HepG2 (cell line): ENCODE results near the gene EVI5. TPM values are rescaled to one million over a fixed set of nuclear protein-coding genes. Genes with fewer than 3 reads are reported as not detected.
A peak's percentile ranks its signal among the peaks of the same experiment; 100 is the strongest.

ENCODE experiments used
- ATAC-seq: fragments of 200-7000 bp; cut with Tn5 transposase; 3 replicates; pipeline ENCODE4 v1.9.1; 2020; ENCODE audit warnings: mild to moderate bottlenecking, moderate library complexity
- BruUV-seq: library from RNA; stranded (reverse); fragments of 400-500 nt; replicated peaks from 2 replicates; lab custom pipeline; 2021; lab: Mats Ljungman, UMichigan
- CTCF ChIA-PET: fragments of 300-600 bp; formaldehyde crosslinking; extraction: SDS; loops from one replicate; lab custom pipeline; 2021; ENCODE audit warnings: low total read pairs, inconsistent platforms, low intra/inter-chr PET ratio; lab: Yijun Ruan, JAX
- POLR2A ChIA-PET: fragments of 350-600 bp; sonication (Branson Sonifier 250); formaldehyde crosslinking; loops from one replicate; lab custom pipeline; 2020; ENCODE audit warnings: antibody characterized with exemption, inconsistent platforms; lab: Yijun Ruan, JAX
- DNase-seq: peaks from one replicate; pipeline ENCODE4 v3.0.0-alpha.2; 2015; ENCODE audit warnings: low spot score
- FAIRE-seq: peaks from 3 replicates; lab custom pipeline; 2011; peaks lifted over from hg19 to GRCh38; lab: Jason Lieb, UNC
- H2AFZ ChIP-seq: one replicate; pipeline ENCODE4 v1.6.1; 2011; ENCODE audit warnings: low read length, inconsistent platforms
- H3K27ac ChIP-seq: fragments of 300-600 bp; 3 replicates; pipeline ENCODE4 v1.8.0; 2011; ENCODE audit warnings: mixed run types, mild to moderate bottlenecking, mixed read lengths, low read length, inconsistent platforms; ENCODE audit not compliant: insufficient read depth; ENCODE audit errors: extremely low read length
- H3K27me3 ChIP-seq, 2 experiments: fragments of 200-600 bp in 1 of 2; 2 replicates in 1 of 2; 3 replicates in 1 of 2; pipeline versions ENCODE4 v1.6.0 to v1.8.0; 2011; ENCODE audit warnings: low read length in 2 of 2, mild to moderate bottlenecking in 2 of 2, moderate library complexity in 2 of 2, inconsistent platforms in 1 of 2; ENCODE audit not compliant: insufficient read depth in 2 of 2, control insufficient read depth in 1 of 2
- H3K36me3 ChIP-seq, 2 experiments: fragments of 200-600 bp in 1 of 2; replicated peaks in 1 of 2; 2 replicates in 1 of 2; 3 replicates in 1 of 2; pipeline versions ENCODE4 v1.5.1 to v1.8.0; 2011; ENCODE audit warnings: low read length in 2 of 2, inconsistent platforms in 1 of 2; ENCODE audit not compliant: insufficient read depth in 2 of 2, control insufficient read depth in 1 of 2
- H3K4me1 ChIP-seq: 2 replicates; pipeline ENCODE4 v1.5.1; 2012; ENCODE audit warnings: low read length, inconsistent platforms; ENCODE audit not compliant: insufficient read depth
- H3K4me2 ChIP-seq: 2 replicates; pipeline ENCODE4 v1.6.0; 2011; ENCODE audit warnings: low read depth, low read length, inconsistent platforms
- H3K4me3 ChIP-seq, 3 experiments: fragments of 200-600 bp in 1 of 3; sonication (generic), shearing (Covaris generic) in 1 of 3; replicated peaks in 1 of 3; 2 replicates each; pipeline ENCODE4 v1.5.1; 2011 to 2016; ENCODE audit warnings: low read length in 3 of 3, inconsistent platforms in 2 of 3, low read depth in 2 of 3, mild to moderate bottlenecking in 2 of 3, control low read depth in 1 of 3, mixed read lengths in 1 of 3; ENCODE audit not compliant: insufficient read depth in 1 of 3
- H3K79me2 ChIP-seq: one replicate; pipeline ENCODE4 v1.6.1; 2011; ENCODE audit warnings: low read length, inconsistent platforms; ENCODE audit not compliant: insufficient read depth
- H3K9ac ChIP-seq: 2 replicates; pipeline ENCODE4 v1.6.0; 2011; ENCODE audit warnings: mild to moderate bottlenecking, low read depth, low read length, inconsistent platforms; ENCODE audit not compliant: insufficient read depth
- H3K9me3 ChIP-seq: 2 replicates; pipeline ENCODE4 v1.5.1; 2012; ENCODE audit warnings: mild to moderate bottlenecking, low read length
- H4K20me1 ChIP-seq: 2 replicates; pipeline ENCODE4 v1.6.0; 2011; ENCODE audit warnings: inconsistent platforms, mild to moderate bottlenecking, low read length, moderate library complexity; ENCODE audit not compliant: insufficient read depth
- ATM ChIP-seq: fragments of 450-650 bp; IDR thresholded peaks from 2 replicates; pipeline ENCODE4 v1.7.1; 2017; ENCODE audit warnings: mild to moderate bottlenecking, borderline replicate concordance
- BRD4 ChIP-seq: sonication (generic); formaldehyde crosslinking; IDR thresholded peaks from 2 replicates; pipeline ENCODE4 v1.4.0; 2020; ENCODE audit warnings: missing genetic modification reagents
- HMGA1 ChIP-seq: sonication (generic); formaldehyde crosslinking; conservative IDR thresholded peaks from 2 replicates; pipeline ENCODE4 v1.4.0; 2020; ENCODE audit warnings: missing genetic modification reagents
- KDM4B ChIP-seq: sonication (generic); formaldehyde crosslinking; IDR thresholded peaks from 2 replicates; pipeline ENCODE4 v1.4.0; 2020; ENCODE audit warnings: missing genetic modification reagents
- NFYB ChIP-seq: sonication (generic); formaldehyde crosslinking; IDR thresholded peaks from 2 replicates; pipeline ENCODE4 v1.4.0; 2020; ENCODE audit warnings: missing genetic modification reagents
- PITX1 ChIP-seq: sonication (generic); formaldehyde crosslinking; IDR thresholded peaks from 2 replicates; pipeline ENCODE4 v1.5.1; 2020; ENCODE audit warnings: mild to moderate bottlenecking, missing genetic modification reagents
- SMAD9 ChIP-seq: sonication (generic); formaldehyde crosslinking; IDR thresholded peaks from 2 replicates; pipeline ENCODE4 v1.5.1; 2020; ENCODE audit warnings: mild to moderate bottlenecking, missing genetic modification reagents
- ZFP36 ChIP-seq: fragments of 150-350 bp; IDR thresholded peaks from 2 replicates; pipeline ENCODE4 v1.6.1; 2018; ENCODE audit warnings: borderline replicate concordance, low read length, low read depth; ENCODE audit not compliant: partially characterized antibody
- WGBS: methylation state at CpG from one replicate; pipeline ENCODE4 v1.1.6; 2017; ENCODE audit warnings: low lambda C conversion rate; 5-methylcytosine and 5-hydroxymethylcytosine counted together
- in situ Hi-C: cut with HindIII; loops from 2 replicates; pipeline ENCODE4 v1.10.0; 2017; ENCODE audit warnings: low pct_unique_long_range_greater_than_20kb; ENCODE audit not compliant: extremely low pct_ligation_motif_present
- intact Hi-C: fragments of 100-400 bp; cut with micrococcal nuclease; formaldehyde crosslinking; loops from one replicate; pipeline ENCODE4 v1.10.0; 2022; ENCODE audit not compliant: unreplicated experiment
- polyA plus RNA-seq, 8 experiments: library from polyadenylated mRNA; depleted of rRNA in 3 of 8; stranded (reverse) in 7 of 8; unstranded in 1 of 8; fragments of >200 nt; fragmentation: Illumina TruSeq in 4 of 8; extraction: Trizol in 4 of 8; gene quantifications; 2 replicates each; pipeline versions ENCODE4 v1.2.1 to v1.2.3, GENCODE V29; 2011 to 2016; ENCODE audit warnings: low read depth in 4 of 8, missing spikeins in 1 of 8, mixed read lengths in 1 of 8; ENCODE audit not compliant: insufficient read depth in 1 of 8
- total RNA-seq, 5 experiments: library from RNA; depleted of rRNA; stranded (reverse); fragments of >200 nt; fragmentation: Illumina TruSeq; extraction: Trizol; gene quantifications; 2 replicates each; pipeline ENCODE4 v1.2.3, GENCODE V29; 2016; ENCODE audit warnings: low read depth in 1 of 5
- TF ChIP-seq, protein P1 (sequence below), 2 experiments: fragments of 450-650 bp in 1 of 2; sonication (generic) in 1 of 2; formaldehyde crosslinking; IDR thresholded peaks; 2 replicates each; pipeline versions ENCODE4 v1.5.0 to v1.8.0; 2020 to 2022; ENCODE audit warnings: mild to moderate bottlenecking in 1 of 2, missing genetic modification reagents in 1 of 2
- TF ChIP-seq, protein P2 (sequence below): sonication (generic); formaldehyde crosslinking; IDR thresholded peaks from 2 replicates; pipeline ENCODE4 v1.5.0; 2020; ENCODE audit warnings: mild to moderate bottlenecking, missing genetic modification reagents
- TF ChIP-seq, protein P3 (sequence below): sonication (generic); formaldehyde crosslinking; IDR thresholded peaks from 2 replicates; pipeline ENCODE4 v1.4.0; 2020; ENCODE audit warnings: missing genetic modification reagents
- TF ChIP-seq, protein P4 (sequence below): sonication (generic); formaldehyde crosslinking; IDR thresholded peaks from 2 replicates; pipeline ENCODE4 v1.4.0; 2020; ENCODE audit warnings: missing genetic modification reagents
- TF ChIP-seq, protein P5 (sequence below): sonication (generic); formaldehyde crosslinking; IDR thresholded peaks from 2 replicates; pipeline ENCODE4 v1.4.0; 2020; ENCODE audit warnings: missing genetic modification reagents

The EVI5 gene
- total and polyA plus RNA-seq, 2 of the 13 experiments (the other 11 are each of a cell fraction or from before 2014, with no cell fraction given), result 4.0 to 12.6 TPM

DNA sequence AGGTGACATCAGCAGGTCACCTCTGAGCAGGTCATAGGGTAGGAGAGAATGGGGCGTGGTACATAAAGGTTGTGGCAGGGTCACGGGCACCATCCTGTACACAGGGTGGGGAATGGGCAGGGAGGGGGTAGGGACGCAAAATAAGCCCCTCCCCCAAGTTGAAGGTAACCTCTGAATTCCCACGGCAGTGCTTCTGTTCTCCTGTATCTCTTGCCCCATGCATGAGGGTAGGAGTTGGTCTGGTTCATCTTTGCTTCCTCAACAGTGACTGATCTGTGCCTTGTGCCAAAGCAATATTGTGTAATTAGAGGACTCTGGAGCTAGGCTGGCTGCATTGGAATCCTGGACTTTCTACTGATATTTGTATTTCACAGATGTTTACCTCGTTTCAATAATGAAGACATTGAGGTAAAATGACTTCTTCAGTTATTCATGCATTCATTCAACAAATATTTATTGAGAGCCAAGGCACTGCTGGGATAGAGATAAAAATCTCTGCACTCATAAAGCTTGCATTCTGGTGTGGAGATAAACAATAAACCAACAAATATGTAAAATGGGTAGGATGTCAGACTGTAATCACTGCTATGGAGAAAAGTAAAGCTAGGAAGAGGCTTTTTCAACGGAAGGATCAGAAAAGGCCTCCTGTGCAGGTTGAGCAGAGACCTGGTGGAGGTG lies 279.8 kb downstream of the EVI5 start (continued):
- TF ChIP-seq, protein P1, sequence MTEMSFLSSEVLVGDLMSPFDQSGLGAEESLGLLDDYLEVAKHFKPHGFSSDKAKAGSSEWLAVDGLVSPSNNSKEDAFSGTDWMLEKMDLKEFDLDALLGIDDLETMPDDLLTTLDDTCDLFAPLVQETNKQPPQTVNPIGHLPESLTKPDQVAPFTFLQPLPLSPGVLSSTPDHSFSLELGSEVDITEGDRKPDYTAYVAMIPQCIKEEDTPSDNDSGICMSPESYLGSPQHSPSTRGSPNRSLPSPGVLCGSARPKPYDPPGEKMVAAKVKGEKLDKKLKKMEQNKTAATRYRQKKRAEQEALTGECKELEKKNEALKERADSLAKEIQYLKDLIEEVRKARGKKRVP (CRISPR knock-in tag; IDR thresholded peaks at IDR 0.05), result peak in 1 of 2 experiments; percentile 47; a peak in 1 of 4 replicates
- TF ChIP-seq ZFP36 (no peak), HMGA1 (no peak), SMAD9 (CRISPR knock-in tag) (no peak), ATM (no peak), NFYB (CRISPR knock-in tag) (no peak), KDM4B (CRISPR knock-in tag) (no peak)

DNA sequence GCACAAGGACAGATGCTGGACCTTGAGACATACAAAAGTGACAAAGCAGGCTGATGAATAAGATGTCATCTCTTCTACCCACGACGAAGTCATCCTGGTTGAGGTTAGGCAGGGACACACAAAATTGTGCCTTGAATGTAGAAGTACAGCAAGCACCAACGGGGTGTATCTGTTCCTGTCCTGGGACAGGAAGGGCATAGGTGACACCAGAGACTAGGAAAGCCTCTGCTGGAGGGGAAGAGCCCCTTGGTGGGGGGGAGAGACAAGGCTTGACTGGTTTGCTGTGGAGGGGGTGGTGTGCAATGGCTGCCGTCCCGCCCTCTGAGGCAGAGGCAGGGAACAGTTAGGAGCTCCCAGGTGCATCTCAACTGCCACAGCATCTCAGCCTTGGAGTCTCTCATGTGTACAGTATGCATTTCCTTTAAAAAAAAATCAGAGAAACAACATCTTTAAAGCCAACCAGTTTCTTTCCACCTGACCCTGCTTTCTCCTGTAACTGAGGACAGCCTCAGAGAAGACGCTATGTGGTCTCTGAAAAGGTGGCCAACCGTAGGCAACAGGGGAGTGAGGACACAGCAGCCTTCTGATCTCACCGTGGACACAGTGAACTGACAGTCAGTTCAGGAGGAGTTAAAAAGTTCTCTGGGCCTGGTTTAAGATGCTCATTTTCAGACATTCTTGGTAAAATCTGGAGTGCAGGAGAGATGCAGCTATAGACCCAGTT lies 280.5 kb downstream of the EVI5 start:
- peak overlapping the region; percentile 81 for H3K27ac ChIP-seq
- ATAC-seq (peak; percentile 75), DNase-seq (no peak), FAIRE-seq (no peak)
- CTCF ChIA-PET, result no interaction called here
- 5% methylated on average over 8 of the region's 8 CpGs for WGBS
- H3K9ac ChIP-seq, result peak overlapping the region; percentile 66
- in situ Hi-C loops, result no loop called here
- H3K27me3 ChIP-seq, result no peaks in the 10 kb centered on the region
- no peaks in the 10 kb centered on the region for H4K20me1 ChIP-seq
- H3K4me2 ChIP-seq, result peak overlapping the region; percentile 91
- no peaks in the 10 kb centered on the region for H3K79me2 ChIP-seq
- H3K4me1 ChIP-seq, result peaks cover 37% of the 10 kb centered on the region
- BruUV-seq, result TSS peak; percentile 82
- no peaks in the 10 kb centered on the region for H3K9me3 ChIP-seq
- H3K4me3 ChIP-seq, result peak overlapping the region; percentile 43 to 58 (median 44); a peak in 5 of 6 replicates
- no peaks in the 10 kb centered on the region for H3K36me3 ChIP-seq
- peak overlapping the region; percentile 66 for H2AFZ ChIP-seq
- intact Hi-C loops, result loop anchor here (1.0 to 2.0 kb wide), 2 partner anchors 18 to 33 kb away; partner anchors contain the start of gene GFI1
- POLR2A ChIA-PET, result interaction anchor here (0.8 to 3.6 kb wide), 5 partner anchors 15 to 62 kb away, joined by 3 to 26 read pairs (median 10); partner anchors contain the start of gene GFI1
- TF ChIP-seq, protein P2, sequence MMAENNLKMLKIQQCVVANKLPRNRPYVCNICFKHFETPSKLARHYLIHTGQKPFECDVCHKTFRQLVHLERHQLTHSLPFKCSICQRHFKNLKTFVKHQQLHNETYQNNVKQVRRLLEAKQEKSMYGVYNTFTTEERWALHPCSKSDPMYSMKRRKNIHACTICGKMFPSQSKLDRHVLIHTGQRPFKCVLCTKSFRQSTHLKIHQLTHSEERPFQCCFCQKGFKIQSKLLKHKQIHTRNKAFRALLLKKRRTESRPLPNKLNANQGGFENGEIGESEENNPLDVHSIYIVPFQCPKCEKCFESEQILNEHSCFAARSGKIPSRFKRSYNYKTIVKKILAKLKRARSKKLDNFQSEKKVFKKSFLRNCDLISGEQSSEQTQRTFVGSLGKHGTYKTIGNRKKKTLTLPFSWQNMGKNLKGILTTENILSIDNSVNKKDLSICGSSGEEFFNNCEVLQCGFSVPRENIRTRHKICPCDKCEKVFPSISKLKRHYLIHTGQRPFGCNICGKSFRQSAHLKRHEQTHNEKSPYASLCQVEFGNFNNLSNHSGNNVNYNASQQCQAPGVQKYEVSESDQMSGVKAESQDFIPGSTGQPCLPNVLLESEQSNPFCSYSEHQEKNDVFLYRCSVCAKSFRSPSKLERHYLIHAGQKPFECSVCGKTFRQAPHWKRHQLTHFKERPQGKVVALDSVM, result no peak
- TF ChIP-seq, protein P3, sequence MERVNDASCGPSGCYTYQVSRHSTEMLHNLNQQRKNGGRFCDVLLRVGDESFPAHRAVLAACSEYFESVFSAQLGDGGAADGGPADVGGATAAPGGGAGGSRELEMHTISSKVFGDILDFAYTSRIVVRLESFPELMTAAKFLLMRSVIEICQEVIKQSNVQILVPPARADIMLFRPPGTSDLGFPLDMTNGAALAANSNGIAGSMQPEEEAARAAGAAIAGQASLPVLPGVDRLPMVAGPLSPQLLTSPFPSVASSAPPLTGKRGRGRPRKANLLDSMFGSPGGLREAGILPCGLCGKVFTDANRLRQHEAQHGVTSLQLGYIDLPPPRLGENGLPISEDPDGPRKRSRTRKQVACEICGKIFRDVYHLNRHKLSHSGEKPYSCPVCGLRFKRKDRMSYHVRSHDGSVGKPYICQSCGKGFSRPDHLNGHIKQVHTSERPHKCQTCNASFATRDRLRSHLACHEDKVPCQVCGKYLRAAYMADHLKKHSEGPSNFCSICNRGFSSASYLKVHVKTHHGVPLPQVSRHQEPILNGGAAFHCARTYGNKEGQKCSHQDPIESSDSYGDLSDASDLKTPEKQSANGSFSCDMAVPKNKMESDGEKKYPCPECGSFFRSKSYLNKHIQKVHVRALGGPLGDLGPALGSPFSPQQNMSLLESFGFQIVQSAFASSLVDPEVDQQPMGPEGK, result 0 out of 2 replicates have a peak, but pooled peaks have one; percentile 44
- TF ChIP-seq PITX1 (CRISPR knock-in tag) (0 out of 2 replicates have a peak, but pooled peaks have one; percentile 1), BRD4 (0 out of 2 replicates have a peak, but pooled peaks have one; percentile 29)
- TF ChIP-seq, protein P4, sequence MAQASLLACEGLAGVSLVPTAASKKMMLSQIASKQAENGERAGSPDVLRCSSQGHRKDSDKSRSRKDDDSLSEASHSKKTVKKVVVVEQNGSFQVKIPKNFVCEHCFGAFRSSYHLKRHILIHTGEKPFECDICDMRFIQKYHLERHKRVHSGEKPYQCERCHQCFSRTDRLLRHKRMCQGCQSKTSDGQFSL (CRISPR knock-in tag), result peak; percentile 74
- TF ChIP-seq, protein P5, sequence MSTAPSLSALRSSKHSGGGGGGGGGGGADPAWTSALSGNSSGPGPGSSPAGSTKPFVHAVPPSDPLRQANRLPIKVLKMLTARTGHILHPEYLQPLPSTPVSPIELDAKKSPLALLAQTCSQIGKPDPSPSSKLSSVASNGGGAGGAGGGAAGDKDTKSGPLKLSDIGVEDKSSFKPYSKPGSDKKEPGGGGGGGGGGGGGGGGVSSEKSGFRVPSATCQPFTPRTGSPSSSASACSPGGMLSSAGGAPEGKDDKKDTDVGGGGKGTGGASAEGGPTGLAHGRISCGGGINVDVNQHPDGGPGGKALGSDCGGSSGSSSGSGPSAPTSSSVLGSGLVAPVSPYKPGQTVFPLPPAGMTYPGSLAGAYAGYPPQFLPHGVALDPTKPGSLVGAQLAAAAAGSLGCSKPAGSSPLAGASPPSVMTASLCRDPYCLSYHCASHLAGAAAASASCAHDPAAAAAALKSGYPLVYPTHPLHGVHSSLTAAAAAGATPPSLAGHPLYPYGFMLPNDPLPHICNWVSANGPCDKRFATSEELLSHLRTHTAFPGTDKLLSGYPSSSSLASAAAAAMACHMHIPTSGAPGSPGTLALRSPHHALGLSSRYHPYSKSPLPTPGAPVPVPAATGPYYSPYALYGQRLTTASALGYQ, result 0 out of 2 replicates have a peak, but pooled peaks have one; percentile 3
